ENCODE measurements around the gene WFIKKN2.
A peak's percentile ranks its signal among the peaks of the same experiment; 100 is the strongest.
"Not testable (repeated sequence)": the region's sequence is repeated elsewhere in the genome, so short reads cannot be mapped to it uniquely, and the experiment has no call there.

WFIKKN2 gene

DNA sequence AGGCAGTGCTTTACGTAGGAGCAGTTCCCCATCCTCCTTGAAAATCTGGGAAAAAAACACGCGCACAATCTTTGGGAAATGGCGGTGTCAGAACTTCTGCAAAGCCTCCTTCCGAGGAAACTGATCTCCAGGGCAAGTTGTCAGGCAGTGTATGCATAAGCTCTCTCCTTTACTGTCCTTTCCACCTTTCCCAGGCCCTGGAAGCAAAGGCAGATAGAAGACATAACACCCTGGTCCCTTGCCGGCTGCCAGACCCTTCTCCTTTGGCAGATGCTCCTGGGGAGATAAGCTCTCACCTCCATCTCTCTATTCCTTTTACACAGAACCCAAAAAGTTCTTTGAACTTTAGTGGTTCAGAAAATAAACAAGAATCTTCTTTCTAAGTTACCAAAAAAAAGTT is 18.4 kb downstream of the WFIKKN2 start:
- no peak for DNase-seq (ENCODE audit: low spot score)

DNA sequence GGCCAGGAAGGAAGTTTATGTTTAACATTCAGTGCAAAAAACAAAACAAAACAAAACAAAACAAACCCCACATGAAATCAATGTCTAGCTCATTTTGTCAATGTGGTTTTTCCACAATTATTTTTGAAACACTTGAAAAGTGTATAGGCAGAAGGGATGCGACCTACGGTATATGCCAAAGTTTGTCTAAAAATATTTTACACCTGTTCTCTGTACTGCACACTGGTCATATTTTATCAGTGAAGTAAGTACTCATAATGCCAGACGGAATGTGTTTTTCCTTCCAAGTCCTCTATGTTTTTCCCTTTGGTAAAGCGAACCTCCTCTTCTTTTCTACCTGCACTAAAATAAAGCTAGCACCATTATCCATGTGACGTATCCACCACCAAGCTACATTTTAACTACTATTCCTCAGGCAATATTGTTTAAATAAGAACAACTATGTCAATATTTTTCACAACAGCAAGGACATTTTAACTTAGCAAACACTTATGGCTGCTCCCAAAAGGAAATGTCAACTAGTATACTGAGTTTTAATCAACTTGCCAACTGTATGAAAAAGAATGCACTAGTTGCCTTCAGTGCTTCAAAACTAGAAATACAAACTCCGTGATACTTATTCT is 20.4 kb downstream of the WFIKKN2 start:
- no peak for DNase-seq (ENCODE audit: low spot score)

DNA sequence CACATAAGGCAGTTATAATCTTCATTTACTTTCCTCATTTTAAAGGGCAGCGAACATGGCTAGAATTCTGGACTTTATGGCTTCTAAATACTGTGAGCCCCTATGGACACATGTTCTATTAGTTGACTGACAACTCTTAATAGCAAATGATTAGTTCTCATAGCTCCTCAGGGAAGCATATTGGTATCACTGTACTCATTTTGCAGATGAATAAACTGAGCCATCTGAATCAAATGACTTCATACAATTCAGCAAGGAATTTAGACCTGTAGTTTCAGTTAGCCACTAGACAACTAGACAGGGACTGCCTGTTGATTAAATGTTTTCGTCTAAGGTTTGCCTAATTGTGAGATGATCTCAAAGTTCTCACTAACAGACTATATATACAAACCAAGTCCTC is 21.0 kb downstream of the WFIKKN2 start:
- DNase-seq (ENCODE audit: low spot score): no peak

DNA sequence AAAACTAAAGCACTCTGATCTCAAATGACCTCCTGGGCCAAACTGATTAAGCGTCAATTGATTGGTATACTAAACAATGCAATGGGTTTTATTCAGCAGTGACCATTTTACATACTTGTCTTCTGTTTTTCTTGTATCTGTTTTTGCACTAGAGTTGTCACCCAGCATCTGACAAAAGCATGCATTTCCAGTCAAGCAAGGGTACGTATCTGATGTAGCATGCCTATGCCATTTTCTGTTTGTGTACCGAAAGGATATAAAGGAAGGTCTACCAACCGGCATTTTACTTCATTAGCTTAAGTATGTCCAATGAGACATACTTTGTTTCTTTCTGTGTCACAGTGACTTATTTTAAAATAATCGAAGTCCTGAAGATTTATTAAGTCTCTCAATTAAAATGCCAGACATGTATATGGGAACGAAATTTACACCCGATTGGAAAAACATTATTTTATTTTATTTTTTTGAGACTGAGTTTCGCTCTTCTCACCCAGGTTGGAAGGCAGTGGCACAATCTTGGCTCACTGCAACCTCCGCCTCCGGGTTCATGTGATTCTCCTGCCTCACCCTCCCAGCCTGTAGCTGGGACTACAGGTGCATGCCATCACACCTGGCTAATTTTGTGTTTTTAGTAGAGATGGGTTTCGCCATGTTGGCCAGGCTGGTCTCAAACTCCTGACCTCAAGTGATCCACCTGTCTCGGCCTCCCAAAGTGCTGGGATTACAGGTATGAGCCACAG is 23.3 kb downstream of the WFIKKN2 start:
- DNase-seq (ENCODE audit: low spot score): no peak

DNA sequence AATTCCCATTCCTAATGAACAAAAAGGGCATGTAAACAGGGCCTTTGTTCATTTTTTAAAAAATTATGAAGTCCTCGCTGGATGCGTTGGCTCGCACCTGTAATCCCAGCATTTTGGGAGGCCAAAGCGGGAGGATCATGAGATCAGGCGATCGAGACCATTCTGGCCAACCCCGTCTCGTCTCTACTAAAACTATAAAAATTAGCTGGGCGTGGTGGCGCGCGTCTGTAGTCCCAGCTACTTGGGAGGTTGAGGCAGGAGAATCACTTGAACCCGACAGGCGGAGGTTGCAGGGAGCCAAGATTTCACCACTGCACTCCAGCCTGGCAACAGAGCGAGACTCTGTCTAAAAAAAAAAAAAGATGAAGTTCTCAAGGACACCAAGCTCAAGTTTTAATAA is 24.3 kb downstream of the WFIKKN2 start:
- not testable (repeated sequence) for DNase-seq (ENCODE audit: low spot score)

DNA sequence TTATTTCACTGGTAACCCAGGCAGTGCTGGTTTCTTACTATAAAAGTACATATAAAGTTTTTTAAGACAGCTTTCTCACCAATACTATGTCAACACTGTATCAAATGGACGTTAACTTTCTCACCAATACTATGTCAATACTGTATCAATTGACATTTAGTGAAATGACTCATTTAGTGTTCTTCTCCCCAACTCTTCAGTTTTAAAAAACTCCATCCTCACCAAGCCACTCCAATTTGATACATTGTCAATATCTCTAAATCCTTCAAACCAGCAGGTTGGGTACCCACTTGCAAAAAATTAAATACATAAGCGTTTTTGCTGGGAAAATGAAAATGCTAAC is 25.9 kb downstream of the WFIKKN2 start:
- no peak for DNase-seq (ENCODE audit: low spot score)

DNA sequence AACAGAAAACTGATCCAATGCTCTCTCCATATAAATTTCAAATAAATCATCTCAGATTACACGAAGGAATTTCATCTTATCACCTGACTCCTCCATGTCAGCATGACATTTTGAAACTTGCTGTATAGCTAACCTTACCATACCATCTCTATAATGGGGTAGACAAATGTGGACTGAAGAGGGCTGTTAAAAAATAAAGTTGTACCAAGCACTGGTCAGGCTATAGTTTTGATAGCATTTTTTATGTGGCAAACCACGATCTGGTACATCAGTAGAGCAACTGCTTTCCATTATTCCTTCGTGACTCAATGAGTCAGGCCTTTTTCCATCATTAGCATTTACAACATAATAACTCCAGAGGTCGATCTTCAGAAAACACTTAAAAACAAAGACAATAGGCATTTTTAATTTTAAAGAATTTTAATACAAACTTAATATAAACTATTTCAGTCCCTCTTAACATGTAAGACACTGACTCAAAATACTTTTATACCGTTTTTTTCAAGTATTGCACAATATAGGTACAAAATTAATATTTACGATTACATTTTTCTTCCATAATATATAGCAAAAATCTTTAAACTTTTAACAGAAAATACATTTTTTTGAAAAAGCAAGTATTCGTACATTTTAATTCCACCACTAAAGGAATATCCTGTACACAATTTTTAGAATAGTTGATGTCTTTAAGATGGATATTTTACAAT is 26.6 kb downstream of the WFIKKN2 start:
- DNase-seq (ENCODE audit: low spot score): no peak

DNA sequence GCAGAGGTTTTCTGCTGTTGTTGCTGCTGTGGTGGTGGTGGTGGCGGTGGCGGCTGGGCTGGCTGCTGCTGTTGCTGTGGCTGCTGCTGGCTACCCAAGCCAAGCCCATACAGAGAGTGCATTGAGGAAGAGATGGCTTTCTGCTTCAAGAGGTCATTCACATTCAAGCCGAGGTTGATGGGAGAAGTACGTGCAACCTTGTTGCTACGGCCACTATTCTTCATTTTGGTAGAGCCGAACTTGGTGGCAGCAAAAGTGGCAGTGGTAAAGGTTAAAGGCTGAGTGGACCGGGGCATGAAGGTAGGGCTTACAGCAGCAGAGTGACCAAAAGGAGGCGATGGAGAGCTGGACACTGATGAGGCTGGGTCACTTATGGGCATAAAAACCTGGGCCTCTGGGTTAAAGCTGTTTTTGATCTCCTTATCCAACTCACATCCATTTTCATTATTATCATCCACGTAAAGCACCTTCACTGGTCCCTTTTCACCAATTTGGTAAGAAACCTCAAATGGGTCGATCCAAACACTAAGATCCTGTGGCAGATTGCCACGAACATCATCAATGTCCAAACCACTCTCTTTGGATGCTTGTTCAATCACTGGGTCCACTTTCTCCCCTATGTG is 27.9 kb downstream of the WFIKKN2 start:
- DNase-seq (ENCODE audit: low spot score): no peak

DNA sequence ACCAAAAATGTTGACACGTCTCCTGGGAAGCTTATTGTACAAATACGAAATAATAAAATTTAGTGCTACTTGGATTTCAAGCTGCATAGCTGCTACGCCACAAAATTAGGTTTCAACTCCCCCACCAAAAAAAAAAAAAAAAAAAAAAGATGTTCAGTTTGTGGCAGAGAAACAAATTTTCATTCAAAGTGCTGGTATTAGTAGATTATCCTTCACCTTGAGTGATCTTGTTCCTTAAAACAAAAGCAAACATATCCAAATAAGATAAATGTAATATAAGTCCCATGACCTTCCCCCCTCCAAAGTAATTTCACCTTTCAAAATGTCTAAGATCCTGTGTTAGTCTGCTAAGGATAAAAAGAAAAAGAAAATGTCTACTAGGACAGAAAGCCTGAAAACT is 28.5 kb downstream of the WFIKKN2 start:
- DNase-seq (ENCODE audit: low spot score): no peak

DNA sequence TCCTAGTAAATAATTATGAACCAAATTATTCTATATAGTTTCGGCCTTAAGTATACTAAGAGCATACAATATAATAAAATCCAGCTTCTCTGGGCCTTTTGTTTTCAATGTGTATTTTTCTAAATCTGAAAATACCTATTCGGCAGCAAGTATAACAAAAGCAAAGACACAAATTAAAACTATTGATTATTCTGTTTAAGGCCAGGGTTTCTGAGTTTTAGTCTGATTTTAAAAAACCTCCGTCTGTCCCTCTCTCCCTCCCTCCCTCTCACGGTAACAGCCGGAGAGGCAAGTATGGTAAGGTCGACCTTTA is 29.3 kb downstream of the WFIKKN2 start:
- DNase-seq (ENCODE audit: low spot score): no peak

DNA sequence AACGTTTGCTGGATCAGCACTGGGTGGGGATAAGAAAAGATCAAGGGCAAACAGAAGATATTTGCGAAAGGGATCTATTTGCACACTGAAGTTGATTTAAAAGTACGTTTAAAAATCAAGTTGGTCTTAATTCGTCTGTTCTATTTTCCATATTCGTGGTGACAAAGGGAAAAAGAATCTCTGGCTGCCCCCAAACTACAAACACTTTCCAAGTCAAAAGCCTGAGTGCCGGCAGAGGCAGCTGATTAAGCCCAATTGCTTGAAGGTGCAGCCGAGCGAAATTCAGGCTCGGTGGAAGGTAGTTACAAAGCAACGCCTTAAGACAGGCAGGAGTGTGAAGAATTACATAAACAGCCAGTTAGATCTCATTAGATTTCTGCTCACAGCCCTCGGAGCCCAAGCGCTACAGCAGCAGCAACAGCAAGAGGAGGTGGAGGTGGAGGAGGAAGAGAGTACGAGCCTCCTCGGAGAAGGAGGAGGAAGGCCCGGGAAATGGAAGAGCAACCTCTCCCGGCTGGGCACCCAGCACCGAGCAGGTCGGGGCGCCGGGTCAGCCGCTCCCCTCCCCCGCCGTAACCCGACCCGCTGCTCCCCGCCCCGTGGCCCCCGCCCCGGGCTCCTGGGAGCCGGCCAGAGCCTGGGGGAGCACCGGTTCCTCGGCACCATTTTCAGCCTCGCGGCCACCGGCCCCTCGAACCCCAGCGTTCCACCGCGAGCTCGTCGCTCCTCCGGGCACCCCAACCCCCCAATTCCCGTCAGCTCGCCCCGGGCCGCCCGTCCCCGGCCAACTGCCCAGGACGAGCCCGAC is 29.9 kb downstream of the WFIKKN2 start:
- peak; percentile 78 for DNase-seq (ENCODE audit: low spot score)

DNA sequence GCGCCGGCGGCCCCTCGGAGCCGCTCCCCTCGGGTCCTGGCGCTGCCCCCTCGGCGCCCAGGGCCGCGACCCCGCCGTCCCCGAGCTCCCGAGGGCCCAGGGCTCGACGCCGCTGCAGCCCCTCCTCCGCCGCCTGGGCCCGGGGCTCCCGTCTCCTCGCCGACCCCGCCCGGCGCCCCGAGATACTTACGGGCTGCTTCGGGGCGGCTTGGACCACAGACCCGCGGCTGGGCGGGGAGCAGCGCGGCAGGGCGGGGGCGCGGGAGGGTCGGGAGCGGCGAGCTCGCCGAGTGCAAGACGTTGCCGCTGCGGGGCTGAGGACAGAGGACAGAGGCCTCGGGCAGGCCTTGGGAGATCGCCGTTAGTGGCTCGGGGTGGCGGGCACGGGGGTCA is 30.5 kb downstream of the WFIKKN2 start:
- no peak for DNase-seq (ENCODE audit: low spot score)

DNA sequence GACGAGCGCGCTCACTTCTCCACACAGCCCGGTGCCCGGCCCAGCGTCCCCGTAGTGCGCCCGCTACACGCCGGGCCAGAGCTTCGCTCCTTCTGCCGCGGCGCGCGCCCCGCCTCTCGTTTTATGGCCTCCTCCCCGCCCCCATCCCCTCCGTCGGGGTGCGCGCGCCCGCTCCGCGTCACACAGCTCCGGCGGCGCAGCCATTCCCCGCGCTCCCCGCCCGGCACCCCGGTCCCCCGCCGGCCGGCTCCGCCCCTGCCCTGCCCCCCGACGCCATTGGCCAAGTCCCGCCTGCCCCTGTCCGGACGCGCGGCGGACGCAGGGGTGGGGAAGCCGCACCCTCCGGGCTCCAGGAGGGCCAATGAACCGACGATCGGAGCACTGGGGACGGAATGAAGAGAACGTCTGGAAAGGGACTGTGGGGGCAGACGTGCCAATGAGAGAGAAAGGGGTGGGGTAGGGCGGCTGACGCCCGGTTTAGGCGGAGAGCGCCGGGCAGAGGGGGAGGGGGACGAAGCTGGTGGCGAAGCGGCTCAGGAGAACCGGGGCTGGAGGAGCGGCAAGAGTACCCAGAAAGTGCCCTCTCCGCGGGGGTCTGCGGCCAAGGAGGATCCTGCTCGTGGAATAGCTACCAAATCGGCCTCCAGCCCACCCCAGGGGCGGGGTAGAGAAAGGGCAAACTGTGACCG is 31.0 kb downstream of the WFIKKN2 start, which contains the start of gene TOB1:
TOB1 (minus strand) TSS at position 94 of the 689 bp plus-strand sequence. CDS start 2,337 bp downstream, outside the sequence.
- peak; percentile 100 for DNase-seq (ENCODE audit: low spot score)

DNA sequence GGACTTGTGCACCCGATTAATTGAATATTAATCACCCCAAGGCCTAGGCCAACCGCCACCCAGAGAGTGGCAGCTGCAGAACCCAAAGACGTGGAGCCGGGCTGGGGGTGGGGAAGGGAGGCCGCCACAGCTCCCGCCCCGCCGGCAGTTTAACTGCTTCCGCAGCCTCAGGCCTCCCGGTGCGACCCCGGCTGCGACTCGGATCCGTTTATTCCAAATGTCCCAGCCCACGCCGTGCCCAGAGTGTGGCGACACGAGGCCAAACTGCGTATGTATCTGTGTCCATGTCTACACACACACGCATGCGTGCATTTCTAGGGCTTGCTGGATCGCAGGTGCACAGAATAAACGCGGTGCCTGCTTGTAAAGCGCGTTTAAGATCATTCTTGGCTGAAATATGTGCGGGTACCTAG is 31.6 kb downstream of the WFIKKN2 start:
- peak; percentile 84 for DNase-seq (ENCODE audit: low spot score)

DNA sequence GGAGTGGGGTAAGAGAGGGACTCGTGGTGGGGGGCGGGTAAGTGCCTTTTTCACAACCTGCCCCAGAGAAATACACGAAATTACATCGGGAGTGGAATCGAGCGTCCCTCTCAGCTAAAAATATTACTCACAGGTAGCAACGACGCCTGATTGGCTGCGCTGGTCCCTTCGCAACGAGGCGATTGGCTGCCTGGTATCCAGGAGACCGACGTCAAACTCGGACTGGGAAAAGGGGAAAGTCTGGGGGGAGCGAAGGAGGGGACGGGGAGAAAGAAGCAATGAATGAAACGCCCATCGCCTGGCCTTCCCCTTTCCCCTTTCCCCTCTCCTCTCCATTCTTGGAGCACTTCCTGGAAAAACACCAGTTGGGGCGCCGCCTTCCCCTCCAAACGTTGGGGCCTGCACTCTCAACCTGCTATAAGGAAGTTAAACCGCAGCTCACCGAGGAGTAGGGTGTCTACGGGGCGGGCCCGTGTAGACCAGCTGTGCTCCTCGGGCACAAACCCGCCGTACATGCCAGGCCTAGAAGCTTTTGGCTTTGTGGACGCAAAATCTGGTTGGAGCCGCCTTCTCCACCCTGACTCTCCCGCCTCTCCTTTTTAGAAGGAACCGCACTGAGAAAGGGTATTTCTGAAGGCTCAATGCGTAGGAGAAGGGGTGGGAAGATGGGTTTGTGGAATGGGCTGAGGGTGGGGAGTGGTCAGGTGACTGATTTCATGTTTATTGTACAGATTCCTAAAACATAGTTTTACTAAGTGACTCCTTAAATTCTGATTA is 32.2 kb downstream of the WFIKKN2 start:
- peak; percentile 95 for DNase-seq (ENCODE audit: low spot score)

DNA sequence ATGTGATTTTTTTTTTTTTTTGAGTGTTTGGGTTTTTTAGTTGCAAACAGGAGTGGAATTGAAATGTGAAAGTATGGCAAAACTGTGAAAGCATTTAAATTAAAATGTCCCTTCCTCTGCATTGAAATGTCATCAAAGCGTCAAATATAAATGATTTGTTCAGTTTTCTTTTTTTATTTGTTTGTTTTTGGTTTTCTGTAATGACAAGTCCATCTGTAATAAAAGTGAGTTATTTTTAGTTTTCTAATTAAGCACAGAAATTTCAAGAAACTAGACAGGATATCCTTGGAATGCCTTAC is 32.7 kb downstream of the WFIKKN2 start:
- DNase-seq (ENCODE audit: low spot score): no peak

DNA sequence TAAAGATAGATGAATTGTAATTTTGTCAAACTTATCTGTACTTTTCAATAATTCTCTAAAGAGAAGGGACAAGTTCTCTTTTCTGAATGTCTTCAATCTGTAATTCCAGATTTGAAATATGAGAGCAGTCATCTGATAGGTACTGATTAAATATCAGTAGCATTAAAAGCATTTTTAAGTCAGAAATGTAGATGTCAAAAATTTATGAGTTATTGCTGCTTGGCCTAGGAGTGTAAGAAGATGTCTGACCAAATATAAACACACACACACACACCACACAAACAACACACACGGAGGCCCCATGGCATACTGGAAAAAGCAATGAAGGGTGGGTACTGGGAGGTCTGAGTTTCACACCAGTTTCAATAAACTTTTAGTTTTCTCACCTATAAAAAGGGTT is 33.2 kb downstream of the WFIKKN2 start:
- DNase-seq (ENCODE audit: low spot score): no peak

DNA sequence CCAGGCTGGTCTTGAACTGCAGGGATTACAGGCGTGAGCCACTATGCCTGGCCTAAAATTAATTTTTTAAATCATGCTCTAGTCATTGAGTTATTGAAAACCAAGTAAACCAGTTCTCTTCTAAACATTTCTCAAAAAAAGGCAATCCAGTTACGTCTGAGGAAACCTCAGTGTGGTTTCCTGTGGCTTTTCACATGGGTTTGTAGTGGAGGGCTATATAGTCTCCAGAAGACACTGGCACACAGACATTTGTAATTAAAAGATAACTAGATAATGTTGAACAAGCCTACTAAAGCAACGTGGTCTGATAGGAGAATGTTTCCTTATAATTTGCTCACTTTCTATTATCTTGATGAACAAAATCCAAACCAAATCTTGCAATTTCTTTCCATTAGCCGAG is 36.0 kb downstream of the WFIKKN2 start:
- DNase-seq (ENCODE audit: low spot score): no peak

DNA sequence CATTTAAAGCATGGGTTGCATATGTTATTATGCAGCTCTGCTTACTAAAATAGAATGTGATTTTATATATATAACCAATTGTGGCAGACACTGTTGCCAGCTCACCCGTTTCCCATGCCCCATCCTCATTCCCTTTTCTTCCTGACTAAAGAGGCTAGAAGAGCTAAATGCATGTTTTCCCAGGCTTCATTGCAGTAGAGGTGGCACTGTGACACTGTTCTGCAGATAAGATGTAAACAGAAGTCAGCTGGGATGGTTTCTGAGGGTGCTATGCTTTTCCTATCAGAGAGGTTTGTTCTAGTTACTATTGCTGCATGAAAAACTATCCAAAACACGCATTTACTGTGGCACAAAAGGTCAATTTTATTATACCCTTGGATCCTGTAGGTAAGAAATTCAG is 36.5 kb downstream of the WFIKKN2 start:
- no peak for DNase-seq (ENCODE audit: low spot score)

DNA sequence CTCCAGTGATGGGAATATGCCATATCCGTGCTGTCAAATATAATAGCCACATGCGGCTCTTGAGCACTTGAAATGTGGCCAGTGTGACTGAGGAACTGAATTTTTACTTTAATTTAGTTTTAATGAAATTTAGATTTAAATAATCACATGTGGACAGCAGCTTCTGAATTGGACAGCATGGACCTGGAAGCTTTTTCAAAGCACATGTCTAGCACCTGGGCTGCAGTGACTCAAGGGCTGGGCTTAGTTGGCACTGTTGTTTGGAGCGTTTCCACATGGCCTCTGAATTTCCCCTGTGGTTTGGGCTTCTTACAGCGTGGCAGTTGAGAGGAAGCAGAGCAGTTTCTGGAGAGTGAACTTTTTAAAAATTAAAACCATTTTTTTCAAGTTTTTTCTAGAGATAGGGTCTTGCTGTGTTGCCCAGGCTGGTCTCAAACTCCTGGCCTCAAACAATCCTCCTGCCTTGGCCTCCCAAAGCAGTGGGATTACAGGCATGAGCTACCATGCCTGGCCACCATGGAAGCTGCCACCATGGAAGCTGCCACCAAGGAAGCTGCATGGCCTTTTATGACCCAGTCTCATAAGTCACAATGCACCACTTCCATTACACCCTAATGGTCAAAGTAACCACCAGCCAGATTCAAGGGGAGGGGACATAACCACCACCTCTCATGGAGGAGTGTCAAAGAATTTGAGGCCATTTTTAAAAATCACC is 37.5 kb downstream of the WFIKKN2 start:
- DNase-seq (ENCODE audit: low spot score): no peak

All from left forelimb (tissue), 1 donor.